ENCODE data around the gene THRB. TPM values are rescaled to one million over a fixed set of nuclear protein-coding genes. Genes with fewer than 3 reads are reported as not detected.

Gene THRB
- total RNA-seq, 6 experiments from 2014 or later = 14.5 to 29.5 (median 17.3) TPM

GRCh38 chr3:24272408-24272807 lies 222.2 kb downstream of the THRB start:
- H3K4me3 ChIP-seq = no peak overlapping the region
- H3K27me3 ChIP-seq = no peaks in the 10 kb centered on the region
- DNase-seq (no peak), ATAC-seq (peak in 1 of 4 donors; percentile 9)
- peaks cover 0 to 37% (median 3%) of the 10 kb centered on the region in 4 donors for H3K4me1 ChIP-seq
- intact Hi-C loops (cut with DNase I) = loop anchor here in 1 of 2 donors (10.0 kb wide), 1 partner anchor 82 kb away; no protein-coding TSS in a partner anchor
- H3K36me3 ChIP-seq = no peaks in the 10 kb centered on the region
- no peak for TF ChIP-seq POLR2A (IDR thresholded peaks at IDR 0.05)
- TF ChIP-seq CTCF (IDR thresholded peaks at IDR 0.05) = no peak
- peak overlapping the region; percentile 56 to 86 (median 72) for H3K27ac ChIP-seq
- no peaks in the 10 kb centered on the region for H3K9me3 ChIP-seq

GRCh38 chr3:24271228-24271627 lies 223.4 kb downstream of the THRB start:
- Histone ChIP-seq H3K4me1 (peaks cover 0 to 33% (median 3%) of the 10 kb centered on the region in 4 donors), H3K36me3 (no peaks in the 10 kb centered on the region), H3K4me3 (no peak overlapping the region), H3K27ac (peak overlapping the region in 2 of 3 donors; percentile 6 to 9), H3K9me3 (no peaks in the 10 kb centered on the region), H3K27me3 (no peaks in the 10 kb centered on the region)
- intact Hi-C loops (cut with DNase I) = loop anchor here in 1 of 2 donors (10.0 kb wide), 1 partner anchor 84 kb away; no protein-coding TSS in a partner anchor
- ATAC-seq (no peak), DNase-seq (no peak)
- TF ChIP-seq CTCF (IDR thresholded peaks at IDR 0.05) = no peak
- no peak for TF ChIP-seq POLR2A (IDR thresholded peaks at IDR 0.05)
- WGBS (ENCODE audit: insufficient coverage, low coverage, low lambda C conversion rate, missing lambda C conversion rate) = 49% methylated on average over 3 of the region's 3 CpGs

- intact Hi-C loops (cut with DNase I) = loop anchor here in 1 of 2 donors (10.0 kb wide), 1 partner anchor 84 kb away; no protein-coding TSS in a partner anchor
These were observed 223.9 kb downstream of the THRB start for GRCh38 chr3:24270744-24271143.

GRCh38 chr3:24270204-24270691 lies 224.4 kb downstream of the THRB start:
- intact Hi-C loops (cut with DNase I) = loop anchor here in 1 of 2 donors (10.0 kb wide), 1 partner anchor 85 kb away; no protein-coding TSS in a partner anchor

More at GRCh38 chr3:24270744-24271143, 223.9 kb downstream of the THRB start:
- ATAC-seq (no peak), DNase-seq (no peak)
- WGBS (ENCODE audit: insufficient coverage, low coverage, low lambda C conversion rate, missing lambda C conversion rate) = 83% methylated on average over 1 of the region's 1 CpG
- peaks cover 0 to 28% (median 3%) of the 10 kb centered on the region in 4 donors for H3K4me1 ChIP-seq
- H3K27me3 ChIP-seq = no peaks in the 10 kb centered on the region
- no peaks in the 10 kb centered on the region for H3K9me3 ChIP-seq
- no peak overlapping the region for H3K27ac ChIP-seq
- H3K4me3 ChIP-seq = no peak overlapping the region
- TF ChIP-seq POLR2A (IDR thresholded peaks at IDR 0.05) (no peak), CTCF (IDR thresholded peaks at IDR 0.05) (no peak)
- no peaks in the 10 kb centered on the region for H3K36me3 ChIP-seq

More at GRCh38 chr3:24270204-24270691, 224.4 kb downstream of the THRB start:
- DNase-seq (no peak), ATAC-seq (no peak)
- Histone ChIP-seq H3K4me1 (peaks cover 0 to 23% (median 3%) of the 10 kb centered on the region in 4 donors), H3K27ac (no peak overlapping the region), H3K36me3 (no peaks in the 10 kb centered on the region), H3K4me3 (no peak overlapping the region), H3K27me3 (no peaks in the 10 kb centered on the region), H3K9me3 (no peaks in the 10 kb centered on the region)
- WGBS (ENCODE audit: insufficient coverage, low coverage, low lambda C conversion rate, missing lambda C conversion rate) = 82% methylated on average over 2 of the region's 2 CpGs
- TF ChIP-seq POLR2A (IDR thresholded peaks at IDR 0.05) = no peak
- TF ChIP-seq CTCF (IDR thresholded peaks at IDR 0.05) = no peak
